ENCODE data around the gene ATP8B4. TPM values are rescaled to one million over a fixed set of nuclear protein-coding genes. Genes with fewer than 3 reads are reported as not detected.

The ATP8B4 gene
- total RNA-seq, 6 experiments from 2014 or later, result 0.31 to 1.6 (median 0.91) TPM

GRCh38 chr15:50084932-50085331, 34.1 kb downstream of the ATP8B4 start:
- Mint-ChIP-seq H3K27ac (no peak overlapping the region), H3K4me3 (no peak overlapping the region), H3K27me3 (ENCODE audit: insufficient read depth) (no peaks in the 10 kb centered on the region), H3K4me1 (ENCODE audit: low read depth) (peaks cover 21% of the 10 kb centered on the region), H3K9me3 (no peaks in the 10 kb centered on the region), H3K36me3 (ENCODE audit: low read depth) (no peaks in the 10 kb centered on the region)
- DNase-seq, result no peak
- TF ChIP-seq, protein P1, sequence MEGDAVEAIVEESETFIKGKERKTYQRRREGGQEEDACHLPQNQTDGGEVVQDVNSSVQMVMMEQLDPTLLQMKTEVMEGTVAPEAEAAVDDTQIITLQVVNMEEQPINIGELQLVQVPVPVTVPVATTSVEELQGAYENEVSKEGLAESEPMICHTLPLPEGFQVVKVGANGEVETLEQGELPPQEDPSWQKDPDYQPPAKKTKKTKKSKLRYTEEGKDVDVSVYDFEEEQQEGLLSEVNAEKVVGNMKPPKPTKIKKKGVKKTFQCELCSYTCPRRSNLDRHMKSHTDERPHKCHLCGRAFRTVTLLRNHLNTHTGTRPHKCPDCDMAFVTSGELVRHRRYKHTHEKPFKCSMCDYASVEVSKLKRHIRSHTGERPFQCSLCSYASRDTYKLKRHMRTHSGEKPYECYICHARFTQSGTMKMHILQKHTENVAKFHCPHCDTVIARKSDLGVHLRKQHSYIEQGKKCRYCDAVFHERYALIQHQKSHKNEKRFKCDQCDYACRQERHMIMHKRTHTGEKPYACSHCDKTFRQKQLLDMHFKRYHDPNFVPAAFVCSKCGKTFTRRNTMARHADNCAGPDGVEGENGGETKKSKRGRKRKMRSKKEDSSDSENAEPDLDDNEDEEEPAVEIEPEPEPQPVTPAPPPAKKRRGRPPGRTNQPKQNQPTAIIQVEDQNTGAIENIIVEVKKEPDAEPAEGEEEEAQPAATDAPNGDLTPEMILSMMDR (IDR thresholded peaks at IDR 0.05), result no peak

DNA sequence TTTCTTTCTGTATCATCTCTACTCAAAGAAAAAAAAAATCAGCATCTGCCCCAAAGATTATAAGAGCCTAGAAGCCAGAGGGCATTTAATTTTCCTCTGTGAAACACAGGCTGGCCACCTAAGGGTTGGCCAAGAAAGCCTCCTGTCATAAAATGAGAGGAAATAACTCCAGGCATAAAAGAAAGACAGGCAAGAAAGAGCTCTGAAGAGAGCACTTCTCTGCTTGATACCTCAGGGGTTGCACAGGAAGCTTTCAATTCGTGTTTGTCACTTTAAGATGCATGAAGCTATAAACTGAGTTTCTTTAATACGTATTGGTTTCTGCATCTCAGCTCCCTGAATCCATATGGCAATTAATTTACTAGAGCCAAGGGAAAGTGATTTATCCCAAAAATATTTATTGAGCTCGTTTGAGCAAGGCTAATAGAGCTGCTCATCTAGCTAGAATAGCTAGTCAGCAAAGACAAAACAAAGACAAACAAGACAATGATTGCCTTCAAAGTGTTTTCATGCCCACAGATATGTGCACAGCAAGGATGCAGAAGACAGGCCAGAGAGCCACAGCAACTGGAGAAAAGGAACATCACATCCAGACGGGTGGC, 35.5 kb downstream of the ATP8B4 start:
- H3K27ac Mint-ChIP-seq, result no peak overlapping the region
- H3K27me3 Mint-ChIP-seq (ENCODE audit: insufficient read depth), result no peaks in the 10 kb centered on the region

DNA sequence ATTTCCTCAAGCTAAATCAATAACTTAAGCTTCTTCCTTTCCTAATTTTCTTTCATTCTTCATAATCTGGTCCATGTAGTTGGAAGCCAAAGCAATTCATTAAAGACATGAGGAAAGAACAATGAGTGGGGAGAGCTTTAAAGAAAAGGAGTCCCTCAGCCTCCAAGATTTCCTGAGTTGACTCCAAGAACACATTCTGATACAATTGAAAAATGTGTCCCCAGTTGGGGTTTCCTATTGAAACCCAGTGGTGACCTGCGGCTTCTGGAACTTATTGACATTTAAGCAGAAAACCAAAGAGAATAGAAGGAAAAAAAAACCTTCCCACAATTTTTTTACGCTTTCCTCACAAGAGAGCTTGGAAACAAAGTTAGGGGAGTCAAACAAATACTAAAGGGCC, 37.0 kb downstream of the ATP8B4 start:
- Mint-ChIP-seq H3K27ac (no peak overlapping the region), H3K4me3 (no peak overlapping the region), H3K36me3 (ENCODE audit: low read depth) (no peaks in the 10 kb centered on the region), H3K4me1 (ENCODE audit: low read depth) (peaks cover 13% of the 10 kb centered on the region), H3K27me3 (ENCODE audit: insufficient read depth) (no peaks in the 10 kb centered on the region), H3K9me3 (no peaks in the 10 kb centered on the region)
- no peak for DNase-seq
- TF ChIP-seq, protein P1 (IDR thresholded peaks at IDR 0.05), result no peak

More for the DNA sequence above, 35.5 kb downstream of the ATP8B4 start:
- TF ChIP-seq, protein P1 (IDR thresholded peaks at IDR 0.05), result no peak
- Mint-ChIP-seq H3K36me3 (ENCODE audit: low read depth) (no peaks in the 10 kb centered on the region), H3K4me1 (ENCODE audit: low read depth) (peaks cover 13% of the 10 kb centered on the region), H3K4me3 (no peak overlapping the region), H3K9me3 (no peaks in the 10 kb centered on the region)
- DNase-seq, result no peak

DNA sequence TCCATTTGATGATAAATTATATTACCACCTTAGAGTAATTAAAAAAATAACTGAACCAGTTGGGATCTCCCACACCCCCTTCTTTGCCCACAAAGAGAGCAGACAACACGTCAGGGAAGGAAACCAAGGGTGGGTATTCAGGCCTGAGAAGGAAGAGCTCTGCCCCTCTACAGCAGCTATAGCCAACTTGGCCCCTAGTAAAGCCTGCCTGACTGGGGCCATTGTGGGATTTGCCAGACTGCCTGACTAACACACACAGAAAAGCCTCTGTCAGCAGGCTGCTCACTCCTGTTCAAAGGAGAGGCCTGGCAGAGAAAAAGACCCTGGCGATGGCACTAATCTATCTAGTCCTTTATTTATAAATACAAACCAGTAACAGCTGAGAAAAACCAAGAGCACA, 41.4 kb downstream of the ATP8B4 start:
- Mint-ChIP-seq H3K4me3 (no peak overlapping the region), H3K4me1 (ENCODE audit: low read depth) (no peaks in the 10 kb centered on the region), H3K27ac (no peak overlapping the region), H3K36me3 (ENCODE audit: low read depth) (no peaks in the 10 kb centered on the region), H3K27me3 (ENCODE audit: insufficient read depth) (no peaks in the 10 kb centered on the region), H3K9me3 (no peaks in the 10 kb centered on the region)
- TF ChIP-seq, protein P1 (IDR thresholded peaks at IDR 0.05), result no peak
- DNase-seq, result no peak

DNA sequence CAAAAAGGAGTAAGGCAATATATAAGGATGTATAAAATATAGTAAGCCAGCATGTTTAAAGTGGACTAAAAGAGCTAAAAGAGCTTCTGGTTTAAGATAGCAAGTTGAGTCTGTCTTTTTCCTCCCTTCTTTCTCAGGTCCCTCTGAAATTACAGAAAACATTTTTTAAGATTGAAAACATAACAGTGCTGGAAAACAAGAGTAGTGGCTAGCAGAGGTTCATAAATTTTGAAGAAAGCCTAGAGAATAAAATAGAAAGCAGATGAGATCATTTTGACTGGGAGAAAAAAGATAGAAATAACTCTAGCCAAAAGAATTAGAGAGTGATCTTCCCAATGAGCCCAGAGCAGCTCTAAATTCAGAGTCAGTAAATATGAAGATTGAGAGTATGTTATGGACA, 41.9 kb downstream of the ATP8B4 start:
- Mint-ChIP-seq H3K27ac (no peak overlapping the region), H3K4me3 (no peak overlapping the region), H3K9me3 (no peaks in the 10 kb centered on the region), H3K27me3 (ENCODE audit: insufficient read depth) (no peaks in the 10 kb centered on the region), H3K36me3 (ENCODE audit: low read depth) (no peaks in the 10 kb centered on the region), H3K4me1 (ENCODE audit: low read depth) (no peaks in the 10 kb centered on the region)
- TF ChIP-seq, protein P1 (IDR thresholded peaks at IDR 0.05), result no peak
- no peak for DNase-seq

DNA sequence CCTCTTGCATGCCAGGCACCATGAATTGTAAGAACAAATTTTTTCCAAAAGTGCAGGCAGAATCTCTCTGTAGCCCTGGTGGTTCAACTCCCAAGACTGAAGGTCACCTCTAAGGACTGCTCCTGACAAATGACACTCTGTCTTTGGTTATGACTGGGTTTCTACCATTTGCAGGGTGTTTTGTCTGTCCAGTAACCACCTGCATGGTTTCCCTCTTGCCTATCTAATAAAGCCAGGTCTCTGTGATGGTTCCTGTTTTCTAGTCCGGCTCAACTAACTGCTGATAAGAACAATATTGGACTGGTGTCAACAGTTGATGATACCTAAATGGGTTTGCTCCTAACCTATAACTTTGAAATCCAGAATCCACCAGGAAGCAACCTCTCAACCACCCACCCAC, 43.7 kb downstream of the ATP8B4 start:
- no peaks in the 10 kb centered on the region for H3K4me1 Mint-ChIP-seq (ENCODE audit: low read depth)
- H3K4me3 Mint-ChIP-seq, result no peak overlapping the region
- H3K36me3 Mint-ChIP-seq (ENCODE audit: low read depth), result no peaks in the 10 kb centered on the region
- DNase-seq, result no peak
- no peaks in the 10 kb centered on the region for H3K27me3 Mint-ChIP-seq (ENCODE audit: insufficient read depth)
- H3K9me3 Mint-ChIP-seq, result no peaks in the 10 kb centered on the region
- H3K27ac Mint-ChIP-seq, result no peak overlapping the region
- TF ChIP-seq, protein P1 (IDR thresholded peaks at IDR 0.05), result no peak

Measured in HFFc6 (cell line).